ENCODE results near the gene KAT8.
"Not testable (repeated sequence)": the region's sequence is repeated elsewhere in the genome, so short reads cannot be mapped to it uniquely, and the experiment has no call there.

Gene KAT8

GRCh38 chr16:31131841-31132271 lies 14.4 kb downstream of the KAT8 start:
- no peak for DNase-seq (ENCODE audit: low read depth, low spot score)

DNA sequence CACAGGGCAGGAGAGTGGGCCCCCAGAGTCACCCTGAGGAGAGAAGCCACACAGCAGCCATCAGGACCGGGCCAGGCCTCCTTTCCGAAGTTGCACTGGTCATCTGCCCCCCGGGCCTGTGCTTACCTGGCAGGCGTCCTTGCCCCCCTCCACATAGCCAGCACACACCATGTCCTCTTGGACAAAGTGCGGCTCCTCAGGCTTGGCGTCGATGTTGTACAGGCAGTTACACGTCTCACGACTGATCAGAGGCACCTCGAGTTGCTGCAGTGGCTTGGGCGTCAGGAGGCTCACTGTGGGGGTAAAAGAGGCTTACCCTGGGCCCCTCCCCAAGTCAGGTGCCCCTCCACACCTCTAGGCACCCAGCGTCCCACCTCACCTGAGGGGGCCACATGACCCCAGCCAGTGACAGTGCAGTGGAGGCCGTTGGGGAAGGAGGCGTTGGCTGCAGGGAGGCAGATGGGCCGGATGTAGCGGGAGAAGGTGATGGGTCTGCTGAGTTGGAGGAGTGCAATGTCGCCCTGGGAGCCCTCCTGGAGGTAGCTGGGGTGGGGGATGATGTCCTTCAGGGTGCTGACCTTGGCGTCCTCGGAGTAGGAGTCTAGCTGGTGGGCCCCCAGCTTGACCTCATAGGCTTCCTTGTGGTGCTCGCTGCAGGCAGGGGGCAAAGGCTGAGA lies 15.0 kb downstream of the KAT8 start:
- DNase-seq (ENCODE audit: low read depth, low spot score): no peak

GRCh38 chr16:31133046-31133501 lies 15.6 kb downstream of the KAT8 start:
- DNase-seq (ENCODE audit: low read depth, low spot score): no peak

- no peak for DNase-seq (ENCODE audit: low read depth, low spot score)
Measured at GRCh38 chr16:31134091-31134571, 16.7 kb downstream of the KAT8 start.

DNA sequence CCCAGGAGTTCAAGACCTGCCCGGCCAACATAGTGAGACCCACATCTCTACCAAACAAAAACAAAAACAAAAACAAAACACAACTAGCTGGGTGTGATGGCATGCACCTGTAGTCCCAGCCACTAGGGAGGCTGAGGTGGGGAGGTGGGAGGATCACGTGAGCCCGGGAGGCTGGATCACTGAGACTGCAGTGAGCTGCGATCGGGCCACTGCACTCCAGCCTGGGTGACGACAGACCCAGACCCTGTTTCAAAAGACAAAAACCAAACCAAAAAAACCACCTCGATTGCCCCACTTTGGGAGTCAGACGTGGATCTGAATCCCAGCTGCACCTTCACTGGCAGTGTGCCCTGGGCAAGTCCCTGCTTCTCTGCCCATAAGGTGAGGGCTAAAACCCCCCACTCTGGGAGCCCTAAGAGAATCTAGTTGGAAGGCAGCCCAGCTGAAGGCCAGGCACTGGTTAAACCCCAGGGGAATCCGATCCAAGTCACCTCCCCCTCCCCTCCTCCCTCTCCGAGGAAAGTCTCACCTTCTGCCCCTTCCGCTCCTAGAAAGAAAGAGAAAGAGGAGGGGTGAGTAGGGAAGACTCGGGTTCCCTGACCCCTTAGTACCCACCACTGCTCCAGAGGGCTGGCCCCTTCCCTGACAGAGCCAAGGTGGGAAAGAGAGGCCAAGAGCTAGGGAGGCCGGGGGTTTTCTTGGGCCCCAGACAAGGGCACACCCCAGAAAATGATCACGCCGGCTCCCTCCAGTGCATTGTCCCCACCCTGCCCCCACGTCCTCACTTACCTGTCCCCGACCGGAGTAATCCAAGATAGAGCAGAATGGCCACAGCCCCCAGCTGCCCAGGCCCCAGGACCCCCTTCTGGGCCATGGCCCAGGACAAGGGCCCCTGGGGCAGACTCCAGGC lies 17.4 kb downstream of the KAT8 start:
- DNase-seq (ENCODE audit: low read depth, low spot score): no peak

DNA sequence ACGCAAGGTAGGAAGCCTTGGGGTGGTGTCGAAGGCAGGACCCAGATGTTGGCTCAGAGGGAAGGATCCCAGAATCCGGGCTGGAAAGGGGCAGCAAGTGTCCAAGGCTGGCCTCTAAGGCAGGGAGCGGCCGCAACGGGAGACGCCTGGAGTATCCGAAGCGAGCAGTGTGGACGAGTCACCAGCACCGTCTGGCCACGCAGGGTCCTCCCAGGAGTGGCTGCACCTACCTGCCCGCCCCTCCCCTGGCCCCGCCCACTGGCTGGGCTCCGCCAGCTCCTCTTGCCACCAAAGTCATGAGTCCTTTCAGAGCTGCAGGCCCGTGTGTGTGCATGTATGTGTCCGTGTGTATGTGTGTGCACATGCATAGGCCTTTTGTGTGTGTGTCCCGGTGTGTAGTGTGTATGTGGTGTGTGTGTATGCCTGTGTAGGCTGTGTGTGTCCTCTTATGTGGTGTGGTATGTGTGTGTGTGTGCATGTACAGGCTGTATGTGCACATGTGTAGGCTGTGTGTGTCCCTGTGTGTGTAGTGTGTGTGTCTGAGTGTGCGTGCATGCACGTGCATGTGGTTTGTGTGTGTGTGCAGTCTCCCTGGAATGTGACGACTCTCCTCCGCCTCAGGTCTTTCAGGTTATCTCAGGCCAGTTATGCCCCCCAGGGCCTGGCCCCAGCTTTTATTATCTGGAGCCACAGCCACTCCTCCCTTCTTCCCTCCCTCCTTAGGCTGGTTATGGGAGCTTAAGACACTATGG lies 18.2 kb downstream of the KAT8 start, which contains the start of gene PRSS8:
Gene PRSS8 (minus strand): TSS at position 193 of the 752 bp plus-strand sequence. CDS start 229 bp downstream, outside the sequence.
- no peak for DNase-seq (ENCODE audit: low read depth, low spot score)

DNA sequence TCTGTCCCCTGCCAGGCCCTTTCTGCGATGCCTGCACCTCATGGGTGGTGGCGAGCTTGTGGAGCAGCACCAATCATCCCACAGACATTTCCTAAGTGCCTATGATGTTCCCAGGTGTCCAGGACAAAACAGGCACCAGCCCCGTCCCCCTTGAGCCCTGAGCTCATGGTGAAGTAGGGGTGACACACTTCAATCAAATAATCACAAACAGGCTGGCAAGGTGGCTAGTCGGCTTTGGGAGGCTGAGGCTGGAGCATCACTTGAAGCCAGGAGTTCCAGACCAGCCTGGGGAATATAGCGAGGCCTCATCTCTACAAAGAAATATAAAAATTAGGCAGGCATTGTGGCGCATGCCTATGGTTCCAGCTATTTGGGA lies 18.8 kb downstream of the KAT8 start:
- no peak for DNase-seq (ENCODE audit: low read depth, low spot score)

- not testable (repeated sequence) for DNase-seq (ENCODE audit: low read depth, low spot score)
Measured at GRCh38 chr16:31136822-31137499, 19.5 kb downstream of the KAT8 start.

- no peak for DNase-seq (ENCODE audit: low read depth, low spot score)
Measured at GRCh38 chr16:31138621-31139578, 21.4 kb downstream of the KAT8 start.

DNA sequence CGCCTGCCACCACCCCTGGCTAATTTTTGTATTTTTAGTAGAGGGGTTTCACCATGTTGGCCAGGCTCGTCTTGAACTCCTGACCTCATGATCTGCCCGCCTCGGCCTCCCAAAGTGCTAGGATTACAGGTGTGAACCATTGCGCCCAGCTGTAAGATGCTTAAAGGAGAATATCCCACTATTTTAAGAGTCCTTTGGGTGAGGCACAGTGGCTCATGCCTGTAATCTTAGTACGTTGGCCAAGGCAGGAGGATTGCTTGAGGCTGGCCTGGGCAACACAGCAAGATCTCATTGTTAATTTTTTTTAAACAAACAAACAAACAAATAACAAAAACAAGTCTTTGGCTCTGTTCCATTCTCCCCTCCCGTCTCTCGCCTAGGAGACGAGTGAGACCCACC lies 23.6 kb downstream of the KAT8 start:
- DNase-seq (ENCODE audit: low read depth, low spot score): not testable (repeated sequence)

GRCh38 chr16:31141489-31142108 lies 24.1 kb downstream of the KAT8 start:
- no peak for DNase-seq (ENCODE audit: low read depth, low spot score)

- DNase-seq (ENCODE audit: low read depth, low spot score): peak; percentile 98
Measured at GRCh38 chr16:31142109-31143010, 24.9 kb downstream of the KAT8 start.

GRCh38 chr16:31143011-31143693 lies 25.7 kb downstream of the KAT8 start:
- no peak for DNase-seq (ENCODE audit: low read depth, low spot score)

DNA sequence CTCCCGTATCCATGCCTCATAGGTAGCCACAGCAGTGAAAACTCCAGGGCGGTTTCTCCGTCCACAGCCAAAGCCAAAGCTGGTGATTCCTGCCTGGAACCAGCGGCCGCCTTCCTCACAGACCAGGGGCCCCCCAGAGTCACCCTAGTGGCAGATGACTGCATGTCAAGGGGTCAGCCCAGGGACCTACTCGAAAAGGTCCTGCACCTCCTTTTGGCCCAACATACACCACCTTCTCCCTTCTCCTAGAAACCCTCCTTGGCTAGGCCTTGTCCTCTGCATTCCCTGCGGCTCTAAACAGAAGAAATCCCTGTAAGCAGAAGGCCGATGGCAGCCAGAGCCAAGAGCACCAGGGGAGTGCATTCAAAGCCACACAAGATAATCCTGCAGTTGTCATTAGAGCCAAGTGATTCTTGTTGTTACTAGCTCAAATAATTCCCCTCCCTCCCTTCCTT lies 26.3 kb downstream of the KAT8 start:
- DNase-seq (ENCODE audit: low read depth, low spot score): no peak

DNA sequence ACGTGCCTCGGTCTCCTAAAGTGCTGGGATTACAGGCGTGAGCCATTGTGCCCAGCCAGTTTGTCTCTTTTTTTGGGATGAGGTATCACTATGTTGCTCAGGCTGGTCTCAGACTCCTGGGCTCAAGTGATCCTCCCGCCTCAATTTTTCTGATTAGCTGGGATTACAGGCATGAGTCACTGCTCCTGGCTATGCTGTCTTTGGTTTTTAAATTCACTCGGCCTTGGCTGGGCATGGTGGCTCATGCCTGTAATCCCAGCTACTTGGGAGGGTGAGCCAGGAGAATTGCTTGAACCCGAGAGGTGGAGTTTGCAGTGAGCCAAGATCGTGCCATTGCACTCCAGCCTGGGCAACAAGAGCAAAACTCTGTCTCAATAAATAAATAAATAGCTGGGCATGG lies 27.0 kb downstream of the KAT8 start:
- DNase-seq (ENCODE audit: low read depth, low spot score): not testable (repeated sequence)

DNA sequence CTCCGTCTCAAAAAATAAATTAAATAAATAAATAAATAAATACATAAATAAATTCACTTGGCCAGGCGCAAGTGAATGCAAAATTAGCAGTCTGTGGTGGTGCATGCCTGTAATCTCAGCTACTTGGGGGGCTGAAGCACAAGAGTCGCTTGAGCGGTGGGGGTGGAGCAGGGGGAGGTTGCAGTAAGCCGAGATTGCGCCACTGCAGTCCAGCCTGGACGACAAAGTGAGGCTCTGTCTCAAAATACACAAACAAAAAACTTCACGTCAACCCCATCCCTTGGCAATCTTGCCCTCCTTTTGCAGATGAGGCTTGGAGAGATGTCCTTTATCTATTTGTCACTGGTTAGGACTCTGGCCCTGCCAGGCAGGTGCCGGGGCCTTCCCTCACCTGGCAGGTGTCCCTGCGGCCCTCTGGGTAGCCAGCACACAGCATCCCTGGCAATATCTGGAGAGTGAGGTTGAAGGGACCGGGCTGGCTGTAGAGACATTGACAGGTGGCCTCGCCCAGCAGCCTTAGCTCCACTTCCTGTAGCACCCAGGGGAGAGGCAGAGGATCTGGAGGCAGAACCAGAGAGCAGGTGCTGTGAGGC lies 28.0 kb downstream of the KAT8 start:
- DNase-seq (ENCODE audit: low read depth, low spot score): no peak

- no peak for DNase-seq (ENCODE audit: low read depth, low spot score)
Measured at GRCh38 chr16:31147574-31147973, 30.1 kb downstream of the KAT8 start.

Data from activated naive CD8-positive, alpha-beta T cell treated with anti-CD3 and anti-CD28 coated beads, Interleukin-2, amount 50 U/mL, for 16 hours (primary cell).